Kidney capillary endothelial cell (primary cell): ENCODE data around the gene XPC.
A peak's percentile ranks its signal among the peaks of the same experiment; 100 is the strongest.

ENCODE experiments used
- DNase-seq: peaks from one replicate; pipeline ENCODE4 v3.0.0-alpha.2; 2018; ENCODE audit warnings: low spot score

Gene XPC

DNA sequence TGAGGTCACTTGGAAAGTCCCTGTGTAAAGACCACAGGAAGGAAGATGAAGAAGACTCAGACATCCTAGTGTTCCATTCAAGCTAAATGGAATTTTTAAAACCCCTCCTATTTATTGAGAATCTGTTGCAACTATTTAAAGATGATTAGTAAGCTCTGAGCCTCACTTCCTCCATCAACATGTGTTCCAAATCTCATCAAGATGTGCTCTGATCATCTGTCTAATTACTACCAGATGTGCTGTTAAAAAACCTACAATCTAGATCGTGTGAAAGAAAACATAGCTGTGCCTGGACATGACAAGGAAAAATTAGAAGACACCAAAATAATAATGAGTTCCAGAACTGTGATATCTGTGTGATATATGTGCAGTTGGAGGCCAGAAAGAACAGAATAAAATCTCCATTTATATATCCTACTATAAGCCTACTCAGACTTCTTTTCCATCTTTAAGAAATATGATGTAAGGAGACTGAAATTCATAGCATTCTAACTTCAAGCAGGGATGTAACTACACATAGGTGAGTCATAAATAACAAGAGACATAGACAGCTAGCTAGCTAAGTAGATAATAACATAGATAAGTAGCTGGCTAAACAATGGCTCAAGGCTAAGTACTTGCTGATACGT lies 7.8 kb downstream of the XPC start:
- DNase-seq: peak; percentile 74

DNA sequence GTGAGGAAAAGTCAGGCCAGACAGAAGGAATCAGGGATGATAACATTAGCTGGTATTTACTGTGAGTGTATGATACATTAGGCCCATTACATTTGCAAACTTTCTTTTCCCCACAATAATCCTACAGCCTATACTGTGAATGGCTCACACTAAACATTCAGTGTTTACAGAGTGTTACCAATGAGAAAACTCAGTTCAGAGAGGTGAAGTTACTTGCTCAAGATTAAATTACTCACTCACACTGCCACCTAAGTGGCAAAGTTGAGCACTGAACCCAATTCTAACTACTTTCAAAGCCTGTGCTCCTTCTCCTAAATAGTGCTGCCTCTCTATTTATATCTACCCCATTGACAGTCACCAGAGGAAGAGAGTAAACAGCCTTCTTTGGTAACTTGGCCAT lies 8.5 kb downstream of the XPC start:
- no peak for DNase-seq

DNA sequence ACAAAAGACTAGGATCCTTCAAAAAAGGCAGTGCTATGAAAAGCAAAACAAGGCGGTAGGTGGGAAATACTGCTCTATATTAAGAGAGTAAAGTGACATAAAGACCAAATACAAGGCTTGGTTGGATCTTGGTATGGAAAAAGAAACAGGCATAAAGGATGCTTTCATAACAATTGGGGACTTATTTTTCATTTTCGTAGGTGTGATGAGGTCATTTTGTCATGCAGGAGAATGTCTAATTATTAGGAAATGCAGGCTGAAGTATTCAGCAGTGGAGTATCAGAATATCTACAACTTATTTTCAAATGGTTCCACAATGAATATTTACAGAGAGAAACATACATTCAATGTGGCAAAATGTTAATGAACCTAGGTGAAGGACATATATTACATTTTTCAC lies 9.0 kb downstream of the XPC start:
- no peak for DNase-seq

DNA sequence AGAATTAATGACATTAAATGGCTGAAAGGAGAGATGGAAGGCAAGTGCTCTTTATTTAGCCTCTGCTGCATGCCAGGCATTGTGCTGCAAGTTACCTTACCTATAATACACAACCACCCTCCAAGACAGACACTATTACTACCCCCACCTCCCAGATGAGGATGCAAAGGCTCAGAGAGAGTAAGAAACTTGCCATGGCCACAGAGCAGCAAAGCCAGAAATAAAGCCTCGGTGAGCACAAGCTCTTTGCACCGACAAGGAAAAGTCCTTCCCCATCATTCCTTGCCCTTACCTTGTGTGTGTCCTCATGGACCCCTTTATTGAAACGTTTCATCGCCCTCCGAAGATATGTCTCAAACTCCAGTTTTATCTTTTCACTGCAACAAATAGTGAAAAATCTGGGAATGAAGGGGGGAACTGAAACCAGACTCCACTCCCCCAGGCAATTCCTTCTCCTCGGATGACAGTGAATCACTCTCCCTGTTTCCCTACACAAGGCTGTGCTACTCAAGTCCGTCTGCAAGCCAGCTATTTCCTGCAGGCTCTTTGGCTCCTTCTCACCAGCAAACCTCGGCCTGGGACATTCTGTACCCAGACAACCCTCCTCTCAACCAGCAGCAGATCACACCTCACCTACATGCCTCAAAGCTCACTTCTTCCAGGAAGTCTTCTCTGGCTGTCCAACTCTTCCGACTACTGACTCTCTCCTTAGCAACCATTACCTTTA lies 11.4 kb downstream of the XPC start:
- no peak for DNase-seq

DNA sequence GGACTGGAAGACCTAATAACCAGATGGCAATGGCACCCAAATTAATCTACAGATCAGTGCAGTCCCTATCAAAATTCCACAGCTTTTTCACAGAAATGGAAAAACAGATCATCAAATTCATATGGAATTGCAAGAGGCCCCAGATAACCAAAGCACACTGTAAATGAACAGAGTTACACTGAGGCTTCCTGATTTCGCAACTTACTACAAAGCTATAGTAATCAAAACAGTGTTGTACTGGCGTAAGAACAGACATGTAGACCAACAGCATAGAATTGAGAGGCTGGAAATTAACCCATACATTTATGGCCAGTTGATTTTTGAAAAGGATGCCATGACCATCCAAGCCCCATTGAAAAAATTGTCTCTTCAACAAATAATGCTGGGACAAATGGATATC lies 16.2 kb downstream of the XPC start:
- DNase-seq: no peak

DNA sequence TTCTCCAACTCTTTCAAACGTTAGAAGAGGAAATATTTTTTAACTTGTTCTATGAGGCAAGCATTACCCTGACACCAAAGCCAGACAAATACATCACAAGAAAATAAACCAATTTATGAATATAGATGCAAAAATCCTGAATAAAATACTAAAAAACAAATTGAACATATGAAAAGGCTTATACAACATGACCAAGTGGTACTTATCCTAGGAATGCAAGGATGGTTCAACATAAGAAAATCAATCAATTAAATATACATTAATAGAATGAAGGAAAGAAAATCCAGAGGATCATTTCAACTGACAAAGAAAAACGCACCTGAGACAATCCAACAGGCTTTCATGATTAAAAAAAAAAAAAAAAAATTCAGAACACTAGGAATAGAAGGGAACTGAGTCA lies 17.1 kb downstream of the XPC start:
- no peak for DNase-seq

DNA sequence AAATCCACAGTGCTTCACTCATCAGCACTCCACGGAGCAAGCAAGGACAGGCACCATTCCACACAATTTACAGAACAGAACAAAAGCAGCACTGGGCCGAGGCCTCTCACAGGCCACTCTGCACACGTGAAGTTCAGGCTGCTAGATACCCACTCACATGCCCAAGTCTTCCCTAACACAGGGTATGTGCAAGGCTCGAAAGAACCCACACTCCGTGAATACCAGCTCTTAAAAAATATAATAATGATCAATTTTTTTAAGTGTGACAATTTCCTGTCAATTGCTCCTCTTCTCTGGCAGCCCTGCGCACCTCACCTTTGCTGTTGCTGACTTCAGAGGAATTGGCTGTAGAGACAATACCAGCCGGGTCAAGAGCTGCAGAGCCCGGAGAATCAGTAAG lies 19.0 kb downstream of the XPC start:
- no peak for DNase-seq

DNA sequence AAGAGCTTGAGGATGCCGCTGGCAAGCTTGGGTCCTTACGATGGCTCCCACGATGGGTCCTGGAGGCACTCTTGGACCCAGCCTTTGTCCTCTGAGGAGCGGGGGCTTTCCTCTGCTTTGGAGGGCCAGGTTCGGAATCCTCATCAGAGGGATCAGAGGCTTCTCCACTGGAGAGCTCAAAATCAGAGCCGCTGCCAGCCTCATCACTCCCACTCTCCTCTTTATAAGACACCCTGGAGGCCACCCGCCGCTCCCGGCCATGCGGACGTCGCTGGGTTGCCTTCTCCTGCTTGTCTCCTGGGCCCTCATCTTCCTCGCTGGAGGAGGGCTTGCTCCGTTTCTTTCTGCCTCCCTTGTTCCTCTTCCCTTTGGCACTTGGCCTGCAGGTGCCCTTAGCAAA lies 20.0 kb downstream of the XPC start:
- DNase-seq: no peak

DNA sequence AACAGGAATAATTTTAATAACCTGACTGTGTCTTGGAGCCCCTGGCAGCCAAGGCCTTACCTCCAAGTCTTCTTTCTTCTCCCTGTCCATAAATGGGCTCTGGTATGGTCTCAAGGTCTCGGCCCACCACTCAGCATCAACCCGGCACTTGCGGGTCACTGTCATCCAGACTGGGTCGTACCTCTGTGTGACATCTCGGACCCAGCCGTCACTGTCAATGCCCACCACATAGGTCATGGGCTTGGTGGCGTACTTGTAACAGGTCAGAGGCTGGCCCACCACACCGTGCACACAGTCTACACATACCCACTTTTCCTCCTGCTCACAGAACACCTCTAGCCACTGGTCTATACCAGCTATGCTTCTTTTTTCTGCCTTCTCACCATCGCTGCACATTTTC lies 20.4 kb downstream of the XPC start:
- no peak for DNase-seq

DNA sequence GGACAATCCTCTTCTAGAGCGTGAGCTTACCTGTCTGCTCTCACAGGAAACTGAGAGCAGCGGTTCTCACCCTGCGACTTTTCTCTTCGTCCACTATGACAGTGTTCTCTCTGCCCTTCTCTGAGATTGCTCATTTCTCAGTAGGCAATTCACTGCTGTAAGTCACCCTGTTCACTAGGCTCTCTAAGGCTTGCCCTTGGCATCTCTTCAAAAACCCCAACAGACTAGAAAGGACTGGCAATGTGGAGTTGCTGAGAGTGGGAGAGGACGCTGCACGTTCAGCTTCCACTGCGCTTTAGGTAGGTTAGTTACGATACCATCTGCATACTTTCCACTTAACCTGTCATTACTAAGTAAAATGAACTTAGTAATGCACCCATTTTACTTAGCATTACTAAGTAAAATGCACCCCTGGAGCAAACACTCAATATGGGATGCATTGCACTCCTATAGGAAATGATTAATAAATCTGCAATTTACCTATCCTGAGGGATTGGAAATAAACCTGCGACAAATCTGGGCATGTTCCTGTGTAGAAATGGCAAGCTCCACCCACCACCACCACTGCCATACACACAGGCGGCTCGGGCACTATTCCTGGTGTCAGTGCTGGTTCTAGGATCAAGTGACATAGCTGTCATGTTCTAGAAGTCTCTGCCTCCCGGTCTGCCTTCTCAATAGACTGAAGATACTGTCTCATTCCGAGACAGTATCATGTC lies 21.4 kb downstream of the XPC start:
- no peak for DNase-seq

DNA sequence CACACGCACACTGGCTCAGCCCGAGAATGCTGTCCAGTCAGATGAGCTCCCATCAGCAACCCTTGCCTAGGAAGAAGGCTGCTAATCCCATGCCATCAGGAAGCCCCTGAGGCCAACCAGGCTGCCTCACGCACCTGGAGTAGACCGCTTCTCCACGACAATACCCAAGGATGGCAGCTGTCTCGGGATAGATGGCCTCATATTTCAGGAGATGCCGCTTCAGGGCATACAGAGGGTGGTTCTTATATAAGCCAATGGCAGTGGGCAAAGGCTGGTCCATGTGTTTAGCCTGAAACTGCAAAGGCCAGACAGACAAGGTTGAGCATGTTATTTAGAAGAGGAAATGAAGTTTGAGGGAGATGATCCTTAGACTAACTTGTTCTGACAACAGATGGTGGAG lies 22.2 kb downstream of the XPC start:
- DNase-seq: no peak

DNA sequence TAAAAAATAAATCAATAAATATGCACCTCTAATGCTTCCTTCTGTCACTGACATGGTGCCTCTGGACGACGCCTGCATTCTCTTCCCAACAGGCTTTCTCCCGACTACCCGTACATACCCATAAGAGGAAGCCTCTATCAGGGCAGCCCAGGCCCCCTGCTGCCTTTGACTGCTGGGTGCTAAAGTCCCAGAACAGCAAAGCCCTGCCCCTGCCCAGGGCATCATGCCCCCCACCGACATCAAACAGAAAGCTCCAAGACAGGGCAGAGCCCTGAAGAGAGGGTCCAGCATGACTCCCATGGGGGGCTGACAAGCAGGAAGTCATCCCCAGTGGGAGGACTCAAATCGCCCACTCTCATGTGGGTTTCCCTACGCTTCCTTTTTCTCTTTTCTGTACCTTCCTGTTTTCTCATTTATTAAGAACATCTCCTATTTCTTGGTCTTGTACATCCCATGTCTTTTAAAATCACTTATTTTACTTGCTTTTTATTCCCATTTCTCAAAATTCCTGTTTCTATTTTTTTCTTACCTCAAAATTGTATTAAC lies 23.4 kb downstream of the XPC start:
- no peak for DNase-seq

DNA sequence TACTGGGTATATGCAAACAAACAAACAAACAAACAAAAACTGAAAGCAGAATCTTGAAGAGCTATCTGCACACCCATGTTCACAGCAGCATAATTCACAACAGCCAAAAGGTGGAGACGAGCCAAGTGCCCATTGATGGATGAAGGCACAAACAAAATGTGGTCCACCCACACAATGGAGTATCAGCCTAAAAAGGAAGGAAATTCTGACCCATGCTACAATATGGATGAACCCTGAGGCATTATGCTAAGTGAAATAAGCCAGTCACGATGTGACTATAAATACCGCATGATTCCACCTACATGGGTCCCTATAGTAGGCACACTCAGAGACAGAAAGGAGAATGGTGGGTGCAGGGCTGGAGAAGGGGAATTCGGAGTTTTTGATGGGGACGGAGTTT lies 24.1 kb downstream of the XPC start:
- DNase-seq: no peak

DNA sequence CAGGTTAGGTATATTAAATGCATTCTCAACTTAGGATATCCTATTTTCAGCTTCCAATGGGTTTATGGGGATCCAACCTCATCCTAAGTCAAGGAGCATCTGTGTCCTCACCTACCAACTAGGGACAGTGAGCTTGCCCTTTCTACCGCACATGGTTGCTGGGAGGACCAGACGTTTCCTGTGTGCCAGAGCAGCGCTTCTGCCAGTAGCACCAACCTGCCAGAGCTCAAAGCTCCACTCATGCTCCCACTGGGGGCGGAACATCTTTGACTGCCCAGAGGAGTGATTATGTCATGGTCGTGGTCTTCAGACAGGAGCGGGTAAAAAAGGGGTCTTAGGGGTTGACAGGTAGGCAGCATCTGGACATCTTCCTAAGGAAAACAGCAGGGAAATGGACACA lies 24.7 kb downstream of the XPC start:
- no peak for DNase-seq

DNA sequence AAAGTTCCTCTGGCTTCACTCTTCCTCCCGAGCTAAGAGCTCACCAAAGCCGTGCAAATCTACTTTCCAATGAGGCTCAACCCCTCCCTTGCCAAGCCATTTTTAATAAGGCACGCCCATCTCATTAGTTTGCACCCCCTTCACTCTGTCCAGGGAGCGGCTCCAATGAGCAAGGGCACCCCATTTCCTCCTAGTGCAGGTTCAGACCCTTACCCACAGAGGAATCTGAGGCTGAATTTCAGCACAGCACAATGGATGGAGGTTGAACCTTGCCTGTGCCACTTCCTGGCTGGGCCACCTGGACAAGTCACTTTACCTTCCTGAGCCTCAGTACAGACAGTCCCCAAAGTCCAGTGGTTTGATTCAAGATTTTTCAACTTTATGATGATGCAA lies 25.4 kb downstream of the XPC start:
- no peak for DNase-seq

DNA sequence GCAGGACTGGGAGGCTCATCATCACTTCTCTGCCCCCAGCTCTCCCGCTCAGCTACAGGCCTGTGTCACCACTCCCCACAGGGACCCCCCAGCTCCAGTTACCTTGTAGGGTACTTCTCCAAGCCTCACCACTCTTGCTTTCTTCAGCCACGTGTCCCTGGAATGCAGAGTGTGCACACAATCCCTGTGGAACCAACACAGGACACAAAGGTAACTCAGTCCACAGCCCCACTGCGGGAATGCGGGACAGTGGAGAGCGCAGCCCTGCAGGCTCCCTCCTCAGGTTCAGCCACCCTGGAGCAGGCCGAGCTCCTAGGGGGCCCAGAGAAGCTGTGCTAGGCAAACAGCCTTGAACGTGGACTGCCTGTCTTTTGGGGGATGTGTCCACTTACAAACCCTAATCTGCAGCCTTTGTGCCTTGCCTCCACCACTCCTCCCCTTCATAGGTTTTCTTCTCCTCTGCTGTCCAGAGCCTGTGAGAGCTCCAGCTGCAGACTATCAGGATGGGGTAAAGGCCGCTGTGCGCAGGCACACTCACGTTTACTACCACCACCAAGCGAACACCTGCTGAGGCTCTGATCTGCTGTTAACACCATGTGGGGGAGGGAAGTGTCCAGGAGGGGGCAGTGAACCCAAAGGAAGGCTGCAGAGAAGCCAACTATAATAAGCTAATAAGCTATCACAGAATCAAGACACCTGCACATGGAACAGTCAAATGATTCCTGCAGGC lies 26.0 kb downstream of the XPC start:
- DNase-seq: no peak

DNA sequence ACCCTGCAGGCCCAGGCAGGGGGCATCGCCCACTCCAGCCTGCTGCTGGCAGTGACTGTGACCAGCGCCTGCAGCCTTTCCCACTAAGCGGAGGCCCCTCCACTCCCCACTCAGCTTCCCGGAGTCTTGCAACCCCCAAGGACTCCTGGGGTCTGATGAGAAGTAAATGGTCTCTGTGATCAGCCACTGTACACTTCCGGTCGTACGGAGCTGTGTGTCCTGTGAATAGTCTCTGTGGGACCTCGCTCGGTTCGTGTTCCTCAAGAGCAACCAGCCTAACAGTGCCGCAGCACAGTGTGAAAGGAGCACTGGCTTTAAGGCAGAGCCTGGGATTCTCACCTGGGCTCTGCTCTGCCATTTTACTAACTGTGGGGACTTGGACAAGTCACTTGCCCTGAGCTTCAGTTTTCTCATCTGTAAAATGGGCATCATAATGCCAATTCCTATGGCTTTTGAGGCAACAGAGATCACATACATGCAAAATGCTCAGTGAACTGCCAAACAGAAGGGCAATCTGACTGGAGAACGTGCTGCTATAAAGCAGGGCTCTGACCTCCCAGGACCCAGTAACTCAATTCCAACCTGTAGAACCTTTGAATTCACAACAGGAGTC lies 26.8 kb downstream of the XPC start:
- DNase-seq: no peak

DNA sequence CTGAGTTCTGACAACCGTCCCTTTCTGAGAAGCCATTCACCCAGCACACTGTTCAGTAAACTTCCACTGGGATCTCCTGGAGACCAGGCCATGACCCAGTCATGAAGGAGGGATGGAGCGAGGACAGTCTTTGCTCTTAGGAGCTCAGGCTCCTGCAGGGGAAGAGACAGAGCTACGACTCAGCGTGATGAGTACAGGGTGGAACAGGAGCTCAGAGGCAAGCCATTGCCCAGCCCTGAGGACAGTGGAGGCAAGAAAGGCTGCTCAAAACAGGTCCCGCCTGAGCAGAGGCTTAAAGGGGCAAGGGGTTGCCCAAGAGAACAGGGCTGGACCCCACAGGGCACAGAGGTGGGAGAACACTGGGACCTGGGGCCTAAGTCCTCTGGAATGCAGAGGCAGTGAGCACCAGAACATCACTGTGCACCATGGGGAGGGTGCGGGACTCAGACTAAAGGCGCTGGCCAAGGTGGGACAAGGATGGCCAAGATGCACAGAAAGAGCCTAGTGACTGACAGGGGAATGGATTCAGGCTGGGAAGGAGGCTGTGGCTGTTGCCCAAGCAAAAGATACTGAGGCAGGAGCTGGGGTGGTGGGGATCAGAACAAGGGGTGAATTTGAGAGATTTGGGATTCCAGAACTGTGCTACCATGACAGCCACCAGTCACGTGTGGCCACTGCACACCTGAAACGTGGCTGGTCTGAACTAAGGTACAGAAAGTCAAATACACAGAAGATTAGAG lies 27.7 kb downstream of the XPC start:
- no peak for DNase-seq

DNA sequence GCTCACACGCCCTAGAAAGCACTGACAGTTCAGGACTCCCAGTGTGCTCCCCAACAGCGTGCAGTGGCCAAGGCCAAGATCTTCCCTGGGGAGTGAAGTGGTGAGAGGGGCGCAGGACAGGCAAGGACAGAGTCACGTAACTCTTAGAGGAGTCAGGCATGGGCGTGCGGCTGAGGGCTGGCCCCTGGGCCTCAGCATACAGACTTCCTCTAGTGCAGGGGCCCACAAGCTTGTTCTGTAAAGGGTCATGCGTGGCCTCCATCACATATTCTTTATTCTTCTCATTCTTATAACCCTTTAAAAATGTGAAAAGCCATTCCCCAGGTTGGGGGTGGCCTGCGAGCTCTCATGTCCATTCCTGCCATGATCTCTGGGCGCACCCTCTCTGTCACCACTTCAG lies 28.3 kb downstream of the XPC start:
- DNase-seq: no peak

DNA sequence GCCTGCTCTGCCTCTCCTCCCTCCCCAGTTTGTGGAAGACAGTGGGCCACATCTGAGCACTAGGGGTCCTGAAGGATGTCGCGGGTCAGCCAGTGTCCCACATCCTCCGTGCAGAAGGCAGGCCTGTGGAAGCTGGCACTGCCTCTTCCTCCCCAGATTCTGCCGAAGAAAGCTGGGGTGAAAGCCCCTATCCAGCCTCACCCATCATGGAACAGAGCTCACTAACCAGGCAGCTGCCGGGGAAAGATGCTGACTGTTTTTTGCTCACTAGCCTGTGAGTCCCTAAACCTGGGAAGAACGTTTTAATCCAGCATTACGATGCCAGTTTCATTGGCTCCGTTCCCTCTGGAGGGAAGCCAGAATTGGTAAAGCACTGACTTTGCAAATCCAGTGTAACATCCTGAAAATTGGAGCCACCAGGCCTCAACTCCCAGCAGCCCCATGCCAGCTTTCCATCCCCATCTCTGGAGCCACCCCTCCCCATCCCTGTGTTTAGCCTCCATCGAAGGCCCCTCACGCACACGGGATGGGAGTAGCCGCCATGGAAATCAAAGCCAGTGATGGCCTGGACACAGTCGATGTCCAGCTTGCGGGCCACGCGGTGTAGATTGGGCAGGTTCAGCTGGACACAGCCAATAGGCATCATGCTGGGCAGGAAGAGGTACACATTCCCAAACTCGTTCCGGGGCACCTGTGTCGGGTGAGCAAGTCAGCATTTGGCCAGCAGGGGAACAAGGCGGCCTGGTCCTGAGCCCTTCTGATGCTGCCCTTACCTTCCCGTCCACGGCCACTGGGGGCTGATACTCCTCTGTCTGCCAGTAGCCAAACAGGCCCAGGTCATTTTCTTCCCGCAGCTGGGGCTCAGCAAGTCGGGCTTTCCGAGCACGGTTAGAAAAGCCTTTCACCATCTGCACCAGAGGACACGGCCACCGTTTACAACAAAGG lies 30.1 kb downstream of the XPC start:
- DNase-seq: no peak
